ENCODE data around the gene KLHL24.

DNA sequence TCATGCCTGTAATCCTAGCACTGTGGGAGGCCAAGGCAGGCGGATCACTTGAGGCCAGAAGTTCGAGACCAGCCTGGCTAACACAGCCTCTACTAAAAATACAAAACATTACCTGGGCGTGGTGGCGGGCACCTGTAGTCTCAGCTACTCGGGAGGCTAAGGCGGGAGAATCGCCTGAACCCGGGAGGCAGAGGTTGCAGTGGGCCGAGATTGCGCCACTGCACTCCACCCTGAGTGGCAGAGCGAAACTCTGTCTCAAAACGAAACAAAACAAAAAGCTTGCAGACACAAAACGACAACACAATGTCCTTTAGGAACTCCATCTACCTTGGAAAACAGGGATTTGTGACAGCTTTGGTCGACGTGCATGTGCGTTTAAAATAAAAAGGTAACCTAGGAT is 716 bp upstream of the KLHL24 start:
- TF ChIP-seq, protein P1, sequence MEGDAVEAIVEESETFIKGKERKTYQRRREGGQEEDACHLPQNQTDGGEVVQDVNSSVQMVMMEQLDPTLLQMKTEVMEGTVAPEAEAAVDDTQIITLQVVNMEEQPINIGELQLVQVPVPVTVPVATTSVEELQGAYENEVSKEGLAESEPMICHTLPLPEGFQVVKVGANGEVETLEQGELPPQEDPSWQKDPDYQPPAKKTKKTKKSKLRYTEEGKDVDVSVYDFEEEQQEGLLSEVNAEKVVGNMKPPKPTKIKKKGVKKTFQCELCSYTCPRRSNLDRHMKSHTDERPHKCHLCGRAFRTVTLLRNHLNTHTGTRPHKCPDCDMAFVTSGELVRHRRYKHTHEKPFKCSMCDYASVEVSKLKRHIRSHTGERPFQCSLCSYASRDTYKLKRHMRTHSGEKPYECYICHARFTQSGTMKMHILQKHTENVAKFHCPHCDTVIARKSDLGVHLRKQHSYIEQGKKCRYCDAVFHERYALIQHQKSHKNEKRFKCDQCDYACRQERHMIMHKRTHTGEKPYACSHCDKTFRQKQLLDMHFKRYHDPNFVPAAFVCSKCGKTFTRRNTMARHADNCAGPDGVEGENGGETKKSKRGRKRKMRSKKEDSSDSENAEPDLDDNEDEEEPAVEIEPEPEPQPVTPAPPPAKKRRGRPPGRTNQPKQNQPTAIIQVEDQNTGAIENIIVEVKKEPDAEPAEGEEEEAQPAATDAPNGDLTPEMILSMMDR (conservative IDR thresholded peaks at IDR 0.05), result no peak
- no peak for TF ChIP-seq ZFX (IDR thresholded peaks at IDR 0.05)
